ENCODE measurements around the gene DCLRE1B. TPM values are rescaled to one million over a fixed set of nuclear protein-coding genes. Genes with fewer than 3 reads are reported as not detected.
A peak's percentile ranks its signal among the peaks of the same experiment; 100 is the strongest.

Gene DCLRE1B
- 10 to 100 TPM in 4 of 5 donors, 1 to 10 TPM in 1; 9.4 to 11.4 (median 10.3) TPM for polyA plus RNA-seq (ENCODE audit: insufficient read depth in 1 of 5, insufficient read length in 5 of 5, low replicate concordance in 1 of 5)
- long read RNA-seq, donor 1, transcript DCLRE1B-201 (4 exons, 3,940 nt) = major isoform, 6 of 6 reads
- long read RNA-seq, donor 1, partial matches to known transcripts = 0 of 6 reads
- long read RNA-seq, donor 1, other reads (novel, unspliced or antisense) = 0 of 6 reads
- long read RNA-seq, donor 2, partial matches to known transcripts = 0 of 5 reads
- long read RNA-seq, donor 2, other reads (novel, unspliced or antisense) = 0 of 5 reads
- long read RNA-seq, donor 3, partial matches to known transcripts = 0 of 1 reads
- long read RNA-seq, donor 3, other reads (novel, unspliced or antisense) = 0 of 1 reads
- long read RNA-seq, donor 4, partial matches to known transcripts = 0 of 1 reads
- long read RNA-seq, donor 4, other reads (novel, unspliced or antisense) = 0 of 1 reads
- long read RNA-seq, donor 5, partial matches to known transcripts = 5 of 10 reads
- long read RNA-seq, donor 5, other reads (novel, unspliced or antisense) = 0 of 10 reads
- long read RNA-seq, donor 6, partial matches to known transcripts = 0 of 5 reads
- long read RNA-seq, donor 6, other reads (novel, unspliced or antisense) = 0 of 5 reads
- long read RNA-seq, donor 7, partial matches to known transcripts = 0 of 5 reads
- long read RNA-seq, donor 7, other reads (novel, unspliced or antisense) = 0 of 5 reads
- long read RNA-seq, donor 8, partial matches to known transcripts = 0 of 4 reads
- long read RNA-seq, donor 8, other reads (novel, unspliced or antisense) = 0 of 4 reads

DNA sequence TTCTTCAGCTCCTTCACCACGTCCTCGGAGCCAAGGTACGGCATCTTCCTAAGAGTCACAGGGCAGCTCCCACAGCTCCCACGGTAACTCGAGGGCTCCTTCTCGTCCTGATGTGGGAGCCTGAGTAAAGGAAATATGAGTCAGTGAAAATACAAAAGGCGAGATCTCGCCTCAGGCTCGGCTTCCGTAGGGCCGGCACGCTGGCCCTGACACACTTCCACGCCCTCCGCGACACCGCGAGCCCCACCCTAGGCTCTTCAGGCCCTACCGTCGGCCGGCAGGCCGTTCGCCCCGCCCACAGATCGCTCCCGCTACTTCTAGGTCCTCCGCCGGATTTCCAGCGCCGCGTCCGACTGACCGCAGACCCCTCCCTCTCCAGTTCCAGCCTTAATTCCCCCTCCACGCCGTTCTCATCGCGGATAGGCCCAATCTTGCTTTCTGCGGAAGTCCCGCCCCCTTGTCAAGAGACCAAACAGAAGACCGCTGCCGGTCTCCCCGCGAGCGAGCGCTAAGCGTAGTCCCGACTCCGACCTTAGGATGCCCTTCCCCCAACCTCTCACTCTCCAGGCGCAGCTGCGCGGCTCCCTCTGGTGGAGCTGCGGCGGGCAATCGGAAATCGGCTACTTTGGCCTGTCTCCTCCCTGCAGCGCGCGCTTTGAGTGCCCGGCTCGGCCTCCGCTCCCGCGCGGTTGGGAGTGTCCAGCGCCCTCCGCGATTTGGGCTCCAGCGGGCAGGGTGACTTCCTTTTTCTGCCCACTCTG, at the start of gene DCLRE1B, which contains the start of gene AP4B1:
Gene DCLRE1B (plus strand): TSS at position 653 of the 761 bp plus-strand sequence. CDS start 261 bp downstream, outside the sequence.
Gene AP4B1 (minus strand): TSS at position 126 of the 761 bp plus-strand sequence. CDS start 82 bp downstream, at position 44.
- peak; percentile 100 for DNase-seq

DNA sequence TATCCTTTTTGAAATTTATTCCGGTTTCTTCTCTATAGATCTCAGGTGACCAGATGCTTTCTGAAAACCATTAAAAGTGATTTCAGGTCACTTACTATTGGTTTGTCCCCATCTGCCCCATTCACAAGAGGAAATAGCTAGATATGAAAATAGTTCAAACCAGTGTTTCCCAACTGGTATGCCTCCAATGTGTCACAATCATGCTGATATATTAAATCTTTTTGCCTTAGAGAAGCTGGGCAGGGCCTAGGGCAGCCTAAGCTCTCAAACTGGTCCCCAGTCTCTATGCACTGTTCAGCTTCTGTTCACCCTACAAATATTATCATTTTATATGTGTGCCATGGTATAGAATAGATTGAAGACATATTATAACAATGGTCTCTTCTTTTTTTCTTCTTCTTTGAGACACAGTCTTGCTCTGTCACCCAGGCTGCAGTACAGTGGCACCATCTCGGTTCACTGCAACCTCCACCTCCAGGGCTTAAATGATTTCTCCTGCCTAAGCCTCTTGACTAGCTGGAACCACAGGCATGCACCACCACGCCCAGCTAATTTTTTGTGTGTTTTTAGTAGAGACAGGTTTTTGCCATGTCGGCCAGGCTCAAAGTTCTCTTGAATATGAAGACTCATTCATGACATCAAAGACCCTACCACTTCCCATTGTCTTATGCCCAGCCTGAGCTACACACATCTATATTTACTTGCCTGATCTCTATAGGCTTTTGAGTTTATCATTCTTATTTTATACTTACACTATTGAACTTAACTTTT, 49.3 kb upstream of the DCLRE1B start:
- DNase-seq = no peak

DNA sequence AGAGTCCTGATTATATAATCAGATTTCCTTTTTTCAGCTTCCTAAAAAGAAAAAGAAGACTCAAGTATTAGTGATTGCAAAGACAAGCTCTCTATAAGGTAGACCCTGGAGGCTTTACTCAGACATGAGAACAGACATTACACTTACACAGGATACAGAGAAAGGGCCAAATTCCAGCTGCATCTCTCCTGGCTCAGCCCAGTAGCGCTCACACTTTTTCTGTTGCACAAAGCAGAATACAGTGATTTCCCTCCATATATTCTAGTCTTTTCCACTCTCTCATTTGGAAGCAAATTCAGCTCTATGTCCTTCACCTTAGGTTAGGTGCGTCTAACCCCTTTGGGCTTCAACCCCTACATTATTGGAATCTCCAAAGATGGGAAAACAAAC, 48.7 kb upstream of the DCLRE1B start:
- no peak for DNase-seq

DNA sequence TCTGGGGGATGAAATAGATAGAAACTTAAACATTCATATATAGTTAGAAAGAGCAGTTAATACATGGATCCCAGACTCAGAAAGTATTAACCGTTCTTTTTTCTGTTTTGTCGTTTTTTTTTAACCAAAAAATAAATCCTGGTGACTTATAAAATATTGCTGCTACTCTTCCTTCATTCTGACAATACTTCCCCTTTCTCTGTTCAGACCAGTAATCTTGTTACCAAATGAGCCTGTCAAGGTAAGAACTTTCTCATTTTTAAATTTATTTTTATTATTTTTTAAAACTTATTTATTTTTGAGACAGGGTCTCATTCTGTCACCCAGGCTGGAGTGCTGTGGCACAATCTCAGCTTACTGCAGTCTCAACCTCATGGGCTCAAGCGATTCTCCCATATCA, 47.4 kb upstream of the DCLRE1B start:
- no peak for DNase-seq

DNA sequence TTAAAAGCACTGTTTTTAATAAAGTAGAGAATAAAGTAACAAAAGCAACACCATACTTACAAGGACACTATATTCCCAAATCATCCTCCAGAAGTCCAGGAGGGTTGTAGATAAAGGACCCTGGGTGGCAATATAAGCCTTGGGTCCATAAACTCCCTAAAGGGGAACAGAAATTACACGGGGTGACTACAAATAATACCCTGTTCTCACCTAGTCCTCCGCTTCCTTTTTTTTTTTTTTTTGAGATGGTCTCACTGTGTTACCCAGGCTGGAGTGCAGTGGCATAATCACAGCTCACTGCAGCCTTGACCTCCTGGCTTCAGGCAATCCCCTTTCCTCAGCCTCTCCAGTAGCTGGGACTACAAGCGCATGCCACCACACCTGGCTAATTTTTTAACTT, 46.7 kb upstream of the DCLRE1B start:
- no peak for DNase-seq

DNA sequence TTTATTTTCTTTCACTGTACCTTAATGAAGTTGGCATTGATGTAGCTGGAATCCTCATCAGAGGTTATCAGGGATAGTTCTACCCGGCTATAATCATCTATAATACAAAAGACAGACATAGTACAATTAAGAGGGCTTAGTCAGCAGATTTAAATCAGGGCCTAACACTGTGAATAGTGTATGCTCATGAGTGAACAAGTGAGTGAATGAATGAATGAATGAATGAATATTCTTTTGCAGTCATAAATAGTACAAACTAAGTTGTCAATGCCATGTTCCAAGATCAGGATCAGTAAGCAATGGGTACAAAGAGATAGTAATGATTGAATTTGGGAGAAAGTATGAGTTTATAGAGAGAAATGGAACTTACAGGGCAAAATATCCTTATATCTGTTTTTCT, 46.1 kb upstream of the DCLRE1B start:
- no peak for DNase-seq

DNA sequence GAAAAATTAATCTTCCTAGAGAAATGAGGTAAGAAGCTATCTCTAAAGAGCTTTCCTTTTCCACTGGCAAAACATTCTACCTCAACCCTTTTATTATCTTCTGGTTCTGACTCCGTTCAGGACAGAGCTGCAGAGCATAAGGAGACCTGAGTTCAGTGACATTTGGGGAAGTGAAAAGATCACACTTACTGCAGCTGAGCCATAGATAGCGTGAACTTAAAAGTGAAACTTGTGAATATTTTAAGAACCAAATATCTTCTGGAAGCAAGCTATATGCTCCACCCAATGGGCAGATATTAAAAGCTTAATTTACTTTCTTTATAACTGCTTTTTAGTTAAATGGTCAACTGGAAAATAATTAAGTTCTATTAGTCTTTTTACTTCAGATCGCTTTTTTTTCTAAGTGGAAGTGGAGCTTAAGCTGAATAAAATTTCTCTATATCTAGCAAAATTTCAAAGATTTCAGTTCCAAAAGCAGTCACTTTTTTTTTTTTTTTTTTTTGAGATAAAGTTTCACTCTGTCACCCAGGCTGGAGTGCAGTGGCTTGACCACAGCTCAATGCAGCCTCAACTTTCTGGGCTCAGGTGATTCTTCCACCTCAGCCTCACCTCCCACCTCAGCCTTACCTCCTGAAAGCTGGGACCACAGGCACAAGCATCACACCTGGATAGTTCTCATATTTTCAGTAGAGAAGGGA, 45.5 kb upstream of the DCLRE1B start:
- DNase-seq = no peak

DNA sequence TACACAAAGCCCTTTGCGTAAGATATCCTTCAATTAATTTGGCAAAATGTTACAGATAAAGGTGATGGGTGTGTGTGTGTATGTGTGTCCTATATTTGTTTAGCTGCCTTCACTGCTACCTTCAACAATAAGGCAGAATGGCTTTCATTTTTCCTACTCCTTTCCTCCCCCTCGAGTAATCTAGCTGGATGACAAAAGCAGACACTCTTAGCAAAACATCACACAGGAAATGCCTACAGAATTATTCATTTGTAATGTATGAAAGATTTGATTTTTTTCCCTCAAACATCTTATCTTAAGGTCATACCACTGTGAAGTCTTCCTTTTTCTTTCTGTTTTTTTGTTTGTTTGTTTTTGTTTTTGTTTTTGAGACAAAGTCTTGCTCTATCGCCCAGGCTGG, 44.2 kb upstream of the DCLRE1B start:
- DNase-seq = no peak

DNA sequence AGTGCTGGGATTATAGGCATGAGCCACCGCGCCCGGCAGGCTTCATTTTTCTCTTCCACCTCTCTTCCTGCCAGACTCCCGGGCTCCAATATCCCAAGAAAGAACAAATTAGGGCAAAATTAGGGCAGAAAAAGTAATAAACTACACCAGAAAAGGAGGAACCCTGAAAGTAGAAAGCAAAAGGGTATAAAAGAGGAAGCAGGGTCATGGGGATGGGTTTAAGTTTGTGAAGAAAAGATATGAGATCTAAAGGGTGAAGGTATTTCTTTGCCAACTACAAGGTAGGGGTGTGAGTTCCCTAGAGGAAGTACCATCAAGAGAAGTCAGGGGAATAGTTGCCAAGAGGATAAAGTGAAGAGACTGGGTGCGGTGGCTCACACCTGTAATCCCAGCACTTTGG, 43.5 kb upstream of the DCLRE1B start:
- no peak for DNase-seq

DNA sequence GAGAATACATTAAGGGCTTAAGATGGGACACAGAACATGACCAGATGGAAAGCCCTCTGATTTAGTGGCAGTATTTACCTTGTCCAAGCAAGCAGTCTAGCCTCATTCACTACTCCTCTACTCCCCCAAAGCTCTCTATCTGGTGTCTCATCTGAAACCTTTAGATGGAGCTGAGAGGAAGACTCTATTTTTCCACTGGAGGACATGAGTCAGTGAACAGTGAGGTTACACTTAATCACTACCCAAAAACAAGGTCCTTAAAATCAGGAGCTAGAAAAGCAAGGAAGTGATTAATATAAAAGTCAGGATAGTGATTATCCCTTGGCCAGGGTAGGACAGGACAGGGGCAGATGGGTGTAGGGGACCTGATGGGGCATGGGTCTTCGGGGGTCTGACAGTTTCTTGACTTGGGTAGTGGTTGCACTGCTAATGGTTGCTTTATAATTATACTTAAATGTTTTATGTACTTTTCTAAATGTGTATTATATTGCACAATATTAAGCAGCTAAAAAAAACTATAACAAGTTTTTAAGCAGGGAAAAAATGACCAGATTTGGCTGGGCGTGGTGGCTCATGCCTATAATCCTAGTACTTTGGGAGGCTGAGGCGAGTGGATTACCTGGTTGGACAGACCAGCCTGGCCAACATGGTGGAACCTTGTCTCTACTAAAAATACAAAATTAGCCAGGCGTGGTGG, 36.6 kb upstream of the DCLRE1B start:
- no peak for DNase-seq

DNA sequence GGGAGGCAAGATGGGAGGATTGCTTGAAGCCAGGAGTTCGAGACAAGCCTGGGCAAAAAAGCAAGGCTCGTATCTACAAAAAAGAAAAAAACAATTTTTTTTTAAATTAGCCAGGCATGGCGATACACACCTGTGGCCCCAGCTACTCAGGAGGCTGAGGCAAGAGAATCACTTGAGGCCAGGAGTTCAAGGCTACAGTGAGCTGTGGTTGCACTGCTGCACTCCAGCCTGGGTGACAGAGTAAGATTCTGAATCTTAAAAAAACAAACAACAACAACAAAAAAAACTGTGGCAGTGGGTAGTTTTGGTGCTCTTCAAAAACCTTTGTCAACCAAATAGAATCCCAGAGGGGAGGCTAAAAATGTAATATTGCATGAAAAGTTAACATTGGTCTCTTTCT, 34.3 kb upstream of the DCLRE1B start:
- no peak for DNase-seq

DNA sequence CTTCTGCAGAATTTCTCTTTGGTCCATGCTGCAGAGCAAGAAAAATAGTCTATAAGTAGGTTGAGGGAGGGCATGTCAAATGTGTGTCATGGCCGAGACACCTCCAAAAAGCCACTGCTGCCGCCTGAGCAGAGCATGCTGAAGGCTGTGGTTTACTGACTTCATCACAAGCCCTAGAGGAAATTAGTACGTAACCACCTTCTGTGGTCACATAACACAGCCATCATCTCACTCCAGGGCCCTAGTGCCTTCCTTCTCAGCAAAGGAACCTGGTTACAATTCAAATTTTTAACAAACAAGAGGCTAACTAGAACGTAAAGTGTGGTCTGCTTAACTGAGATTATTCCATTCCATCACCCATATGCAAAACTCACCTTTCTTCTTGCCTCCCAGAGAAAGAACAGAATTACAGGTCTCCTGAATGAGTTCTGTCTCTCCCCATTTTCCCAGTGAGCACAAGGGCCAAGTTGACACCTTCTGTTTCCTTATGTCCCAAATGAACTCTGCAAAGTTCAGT, 33.5 kb upstream of the DCLRE1B start, which contains the start of gene PTPN22:
Gene PTPN22 (minus strand): TSS at position 116 of the 517 bp plus-strand sequence.
- no peak for DNase-seq

DNA sequence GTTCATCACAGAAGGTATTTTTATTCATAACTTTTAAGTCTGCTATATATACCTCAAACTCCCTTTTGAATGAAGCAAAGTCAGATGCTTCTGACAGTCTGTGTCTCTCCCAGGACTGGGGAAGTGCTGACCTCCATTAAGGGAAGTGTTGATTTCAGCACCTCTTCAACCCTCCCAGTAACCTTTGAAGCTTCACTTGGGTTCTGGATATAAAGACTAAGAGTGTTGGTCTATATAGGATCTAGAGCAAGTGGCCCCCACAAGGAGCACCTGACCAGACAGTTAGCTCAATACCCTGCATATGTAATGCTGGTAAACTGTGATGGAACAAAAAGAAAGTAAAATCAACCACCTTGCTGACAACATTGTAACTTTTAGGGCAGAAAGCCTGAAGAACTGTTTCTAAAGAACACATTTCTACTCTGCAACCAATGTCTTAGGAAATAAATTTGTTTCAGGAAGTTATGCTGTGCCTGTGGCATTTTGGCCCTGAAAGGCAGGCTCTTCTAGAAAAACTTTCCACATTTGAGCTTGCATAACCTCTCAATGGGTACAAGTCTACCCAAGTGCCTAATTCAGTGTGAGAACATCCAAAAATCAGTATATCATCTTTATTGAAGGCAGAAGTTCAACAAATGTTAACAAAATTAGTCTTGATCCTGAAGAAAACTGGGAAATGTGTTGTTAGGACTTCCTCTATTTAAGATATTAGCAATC, 32.7 kb upstream of the DCLRE1B start:
- DNase-seq = no peak

DNA sequence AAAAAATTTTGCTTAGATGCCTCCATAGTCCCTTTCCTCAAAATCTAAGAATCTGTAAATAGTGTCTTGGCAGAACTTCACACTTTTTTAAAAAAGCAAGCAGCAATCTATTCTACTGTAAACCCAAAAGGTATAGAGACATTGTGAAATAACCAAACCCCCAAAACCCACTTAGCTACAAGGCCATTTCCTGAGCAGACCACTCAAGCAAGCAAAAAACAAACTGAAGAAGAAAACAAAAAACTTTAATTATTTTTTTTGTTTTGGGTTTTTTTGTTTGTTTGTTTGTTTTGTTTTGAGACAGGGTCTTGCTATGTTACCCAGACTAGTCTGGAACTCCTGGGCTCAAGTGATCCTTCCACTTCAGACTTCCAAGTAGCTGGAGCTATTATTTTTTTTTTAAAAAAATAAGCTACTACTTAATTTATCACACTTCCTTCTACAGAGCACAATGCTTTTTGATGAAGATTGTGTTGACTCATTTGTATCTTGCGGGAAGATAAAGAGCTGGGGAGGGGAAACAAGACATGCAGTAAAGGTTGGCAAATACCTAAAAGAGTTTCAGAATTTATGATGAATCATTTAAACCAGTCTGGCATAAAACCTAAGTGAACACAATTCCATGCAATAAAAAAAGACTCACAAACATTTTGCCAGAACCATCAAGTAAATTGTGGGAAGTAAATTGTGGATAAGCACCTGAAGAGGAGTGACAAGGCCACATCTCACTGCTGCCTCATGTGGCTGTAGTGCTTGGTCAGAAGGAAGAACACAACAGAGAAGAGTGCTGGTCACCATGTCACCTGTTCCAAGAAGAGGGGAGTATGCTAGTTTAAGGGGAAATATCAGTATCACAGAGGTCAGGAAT, 30.9 kb upstream of the DCLRE1B start:
- DNase-seq = no peak

DNA sequence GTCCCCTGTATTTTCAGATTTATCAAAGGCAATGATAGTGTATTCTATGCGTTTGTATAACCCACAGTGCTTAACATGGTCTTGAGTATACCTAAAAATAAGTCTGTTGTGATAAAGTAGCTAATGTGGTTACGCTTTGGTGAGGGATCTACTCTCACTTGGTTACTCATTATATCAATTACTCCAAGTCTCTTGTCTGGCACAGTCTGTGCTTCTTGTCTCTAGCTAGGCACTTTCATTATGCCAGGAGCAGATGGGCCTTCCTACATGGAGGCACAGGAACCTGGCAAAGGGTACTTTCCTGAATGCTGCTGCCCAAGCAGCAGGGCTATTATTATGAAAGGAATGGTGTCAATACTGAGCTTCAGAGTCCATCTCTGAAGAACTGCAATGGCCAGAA, 29.4 kb upstream of the DCLRE1B start:
- DNase-seq = no peak

DNA sequence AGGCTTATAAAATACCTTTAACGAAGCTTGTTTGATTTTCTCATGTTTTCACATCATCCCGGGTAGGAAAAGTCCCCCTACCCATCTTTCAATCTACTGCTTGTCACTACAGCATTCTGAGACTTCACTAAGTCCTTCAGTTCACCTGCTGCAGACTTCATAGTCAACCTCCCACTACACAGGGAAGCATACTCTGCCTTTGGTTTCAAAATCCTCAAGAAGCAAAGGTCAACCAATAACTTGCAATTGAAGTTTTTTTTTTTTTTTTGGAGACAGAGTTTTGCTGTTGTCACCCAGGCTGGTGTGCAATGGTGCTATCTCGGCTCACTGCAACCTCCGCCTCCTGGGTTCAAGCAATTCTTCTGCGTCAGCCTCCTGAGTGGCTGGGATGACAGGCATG, 28.9 kb upstream of the DCLRE1B start:
- DNase-seq = no peak

DNA sequence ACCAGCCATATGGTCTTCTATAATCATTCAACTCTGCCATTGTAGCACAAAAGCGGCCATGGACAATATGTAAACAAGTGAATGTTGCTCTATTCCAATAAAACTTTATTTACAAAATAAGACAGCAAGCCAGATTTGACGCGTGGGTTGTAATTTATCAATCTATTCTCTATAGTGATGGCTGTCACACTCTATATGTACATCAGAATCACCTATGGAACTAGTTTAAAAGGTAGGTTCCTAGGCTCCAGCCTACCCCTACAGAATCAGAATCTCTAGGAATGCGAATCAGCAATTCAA, 25.4 kb upstream of the DCLRE1B start:
- no peak for DNase-seq

DNA sequence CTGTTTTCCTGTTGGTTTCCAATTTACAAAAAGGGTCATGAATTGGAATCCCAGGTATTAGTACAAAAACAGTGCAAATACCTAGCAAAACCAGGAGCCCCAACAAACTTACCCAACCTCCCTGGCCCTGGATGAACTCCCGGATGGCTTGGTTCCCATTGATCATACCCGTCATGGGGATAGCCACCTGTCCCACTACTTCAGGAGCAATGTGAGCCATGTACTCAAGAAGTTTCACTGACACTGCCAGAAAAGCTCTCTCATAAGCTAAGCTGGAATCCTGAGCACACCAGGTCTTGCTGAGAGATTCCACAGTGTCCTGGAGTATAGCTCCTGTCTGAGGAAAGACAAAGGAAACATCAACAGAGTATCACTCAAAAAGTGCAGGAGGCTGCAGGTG, 23.5 kb upstream of the DCLRE1B start:
- DNase-seq = no peak
